Endothelial cell of umbilical vein (primary cell): ENCODE results near the gene MRPL50. TPM values are rescaled to one million over a fixed set of nuclear protein-coding genes. Genes with fewer than 3 reads are reported as not detected.

ENCODE experiments used
- BruUV-seq: library from RNA; stranded (reverse); fragments of 400-500 nt; replicated peaks from 2 replicates; lab custom pipeline; 2021; lab: Mats Ljungman, UMichigan
- CTCF ChIA-PET: fragments of 300-600, 350-600 bp; sonication (Branson Sonifier 250); formaldehyde crosslinking; loops from one replicate; lab custom pipeline; 2021; ENCODE audit warnings: antibody characterized with exemption, inconsistent platforms; lab: Charles Lee
- POLR2A ChIA-PET: fragments of 300-600, 350-600 bp; sonication (Branson Sonifier 250); formaldehyde crosslinking; loops from one replicate; lab custom pipeline; 2021; ENCODE audit warnings: antibody characterized with exemption, inconsistent platforms; lab: Charles Lee
- DNase-seq: peaks from one replicate; pipeline ENCODE4 v3.0.0-alpha.2; 2011; ENCODE audit warnings: low read depth, low spot score
- FAIRE-seq: peaks from 2 replicates; lab custom pipeline; 2011; peaks lifted over from hg19 to GRCh38; lab: Jason Lieb, UNC
- H2AFZ ChIP-seq: 2 replicates; pipeline ENCODE4 v1.6.0; 2012; ENCODE audit warnings: low read depth, low read length, control low read depth, inconsistent platforms
- H3K27ac ChIP-seq: 2 replicates; pipeline ENCODE4 v1.5.1; 2011; ENCODE audit warnings: low read depth, mild to moderate bottlenecking, control low read depth, low read length, moderate library complexity; ENCODE audit not compliant: insufficient read depth
- H3K27me3 ChIP-seq, 2 experiments: 2 replicates each; pipeline versions ENCODE4 v1.6.0 to v1.6.1; 2011; ENCODE audit warnings: low read length in 2 of 2, mixed read lengths in 1 of 2; ENCODE audit not compliant: control insufficient read depth in 2 of 2, insufficient read depth in 2 of 2
- H3K36me3 ChIP-seq, 2 experiments: 2 replicates in 1 of 2; 3 replicates in 1 of 2; pipeline ENCODE4 v1.5.1; 2011; ENCODE audit warnings: low read length in 2 of 2, mild to moderate bottlenecking in 1 of 2, moderate library complexity in 1 of 2; ENCODE audit not compliant: control insufficient read depth in 2 of 2, insufficient read depth in 2 of 2; ENCODE audit errors: extremely low read depth in 1 of 2
- H3K4me1 ChIP-seq: 3 replicates; pipeline ENCODE4 v1.5.1; 2011; ENCODE audit warnings: mild to moderate bottlenecking, low read length; ENCODE audit not compliant: control insufficient read depth, insufficient read depth; ENCODE audit errors: extremely low read depth
- H3K4me2 ChIP-seq: 2 replicates; pipeline ENCODE4 v1.6.1; 2011; ENCODE audit warnings: low read length, control low read depth, mixed read lengths; ENCODE audit not compliant: insufficient read depth
- H3K4me3 ChIP-seq, 3 experiments: fragments of 200-600 bp in 1 of 3; sonication (generic), shearing (Covaris generic) in 1 of 3; replicated peaks in 1 of 3; 2 replicates each; pipeline ENCODE4 v1.5.1; 2011 to 2016; ENCODE audit warnings: control low read depth in 3 of 3, low read length in 3 of 3, mild to moderate bottlenecking in 2 of 3, inconsistent platforms in 1 of 3, low read depth in 1 of 3, moderate library complexity in 1 of 3; ENCODE audit not compliant: insufficient read depth in 1 of 3
- H3K79me2 ChIP-seq: 2 replicates; pipeline ENCODE4 v1.6.0; 2012; ENCODE audit warnings: low read length, inconsistent platforms; ENCODE audit not compliant: control insufficient read depth, insufficient read depth
- H3K9ac ChIP-seq: replicated peaks from 2 replicates; pipeline ENCODE3; 2011; ENCODE audit warnings: low read length, control low read depth; ENCODE audit not compliant: insufficient read depth; ENCODE audit errors: extremely low read depth
- H3K9me1 ChIP-seq: replicated peaks from 3 replicates; pipeline ENCODE4 v1.6.0; 2011; ENCODE audit warnings: mild to moderate bottlenecking, low read length; ENCODE audit not compliant: control insufficient read depth, insufficient read depth; ENCODE audit errors: extremely low read depth
- H3K9me3 ChIP-seq: replicated peaks from 2 replicates; pipeline ENCODE4 v1.5.1; 2012; ENCODE audit warnings: low read length, inconsistent platforms; ENCODE audit not compliant: control insufficient read depth, insufficient read depth
- H4K20me1 ChIP-seq: replicated peaks from 2 replicates; pipeline ENCODE3; 2011; ENCODE audit warnings: mild to moderate bottlenecking, low read length; ENCODE audit not compliant: control insufficient read depth, insufficient read depth; ENCODE audit errors: extremely low read depth
- EZH2 ChIP-seq: IDR thresholded peaks from 2 replicates; pipeline ENCODE4 v1.6.1; 2012; ENCODE audit warnings: borderline replicate concordance, low read depth, mild to moderate bottlenecking, moderate library complexity, low read length, inconsistent platforms; ENCODE audit not compliant: severe bottlenecking
- FOS ChIP-seq: IDR thresholded peaks from 2 replicates; pipeline ENCODE4 v1.6.1; 2011; ENCODE audit warnings: mild to moderate bottlenecking, low read length, moderate library complexity, borderline replicate concordance; ENCODE audit not compliant: insufficient read depth
- GATA2 ChIP-seq: IDR thresholded peaks from 2 replicates; pipeline ENCODE4 v1.7.0; 2011; ENCODE audit warnings: low read depth, mild to moderate bottlenecking, moderate library complexity, mixed read lengths, low read length; ENCODE audit not compliant: insufficient read length, insufficient read depth
- JUN ChIP-seq: IDR thresholded peaks from 2 replicates; pipeline ENCODE4 v1.6.1; 2011; ENCODE audit warnings: borderline replicate concordance, low read depth; ENCODE audit not compliant: insufficient read length, insufficient read depth
- MYC ChIP-seq: IDR thresholded peaks from one replicate; pipeline ENCODE4 v1.6.1; 2011; ENCODE audit warnings: mild to moderate bottlenecking, low read depth, low read length
- POLR2A ChIP-seq: IDR thresholded peaks from 2 replicates; pipeline ENCODE4 v1.6.1; 2012; ENCODE audit warnings: low read depth, mild to moderate bottlenecking, control low read depth, low read length
- POLR2AphosphoS5 ChIP-seq: IDR thresholded peaks from 2 replicates; pipeline ENCODE4 v1.6.1; 2012; ENCODE audit warnings: low read depth, mild to moderate bottlenecking, control low read depth, low read length, moderate library complexity; ENCODE audit not compliant: insufficient read depth
- dilution Hi-C: fragments of 300-500 bp; cut with MboI; formaldehyde crosslinking; loops from one replicate; pipeline ENCODE4 v1.15.0; 2019; ENCODE audit warnings: low sequenced_read_pairs; ENCODE audit not compliant: extremely low pct_ligation_motif_present
- intact Hi-C: fragments of 100-400 bp; cut with micrococcal nuclease; formaldehyde crosslinking; loops from one replicate; pipeline ENCODE4 v1.10.0; 2022
- polyA plus RNA-seq, 4 experiments: library from polyadenylated mRNA; depleted of rRNA in 3 of 4; stranded (reverse) in 3 of 4; unstranded in 1 of 4; fragments of >200 nt; gene quantifications; 2 replicates each; pipeline versions ENCODE4 v1.2.1 to v1.2.3, GENCODE V29; 2011 to 2012; ENCODE audit warnings: missing spikeins in 1 of 4
- total RNA-seq: library from RNA; stranded (reverse); gene quantifications from 2 replicates; pipeline ENCODE4 v1.2.3, GENCODE V29; 2021
- TF ChIP-seq, protein P1 (sequence below): IDR thresholded peaks from 2 replicates; pipeline ENCODE4 v1.6.1; 2011; ENCODE audit not compliant: insufficient read depth, insufficient read length
- TF ChIP-seq, protein P2 (sequence below), 2 donors: IDR thresholded peaks; 1 replicate in 1 of 2; 2 replicates in 1 of 2; pipeline ENCODE4 v1.5.1; 2011; ENCODE audit warnings: low read length in 2 of 2, mild to moderate bottlenecking in 2 of 2, moderate library complexity in 2 of 2, control low read depth in 1 of 2, inconsistent platforms in 1 of 2, low read depth in 1 of 2; ENCODE audit not compliant: insufficient read depth in 1 of 2; ENCODE audit errors: extremely low read depth in 1 of 2

The MRPL50 gene
- total and polyA plus RNA-seq, 2 donors (not counting 3 experiments of a cell fraction or from before 2014, with no cell fraction given): 5.7 to 9.7 TPM

DNA sequence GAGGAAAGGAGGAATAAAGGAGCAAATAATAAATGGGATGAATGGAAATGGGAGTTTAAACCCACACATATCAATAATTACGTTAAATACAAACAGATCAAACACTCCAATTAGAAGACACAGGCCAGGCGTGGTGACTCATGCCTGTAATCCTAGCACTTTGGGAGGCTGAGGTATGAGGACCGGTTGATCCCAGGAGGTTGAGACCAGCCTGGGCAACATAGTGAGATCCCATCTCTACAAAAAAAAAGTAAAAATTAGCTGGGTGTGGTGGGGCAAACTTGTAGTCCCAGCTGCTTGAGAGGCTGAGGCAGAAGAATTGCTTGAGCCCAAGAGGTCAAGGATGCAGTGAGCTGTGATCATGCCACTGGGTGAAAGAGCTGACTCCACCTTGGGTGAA lies 17.3 kb downstream of the MRPL50 start:
- ChIA-PET CTCF (no interaction called here), POLR2A (no interaction called here)
- TF ChIP-seq POLR2A (no peak), POLR2AphosphoS5 (no peak)
- H3K4me1 ChIP-seq: no peaks in the 10 kb centered on the region
- no peak for DNase-seq
- no peak overlapping the region for H2AFZ ChIP-seq
- dilution Hi-C loops (no loop called here), intact Hi-C loops (no loop called here)
- no peak overlapping the region for H3K4me2 ChIP-seq
- H3K27me3 ChIP-seq: no peaks in the 10 kb centered on the region
- H3K4me3 ChIP-seq: no peak overlapping the region
- no TSS peak for BruUV-seq
- H3K9me3 ChIP-seq: no peaks in the 10 kb centered on the region
- no peak overlapping the region for H3K27ac ChIP-seq
- FAIRE-seq: no peak
- no peaks in the 10 kb centered on the region for H3K36me3 ChIP-seq
- H3K9ac ChIP-seq: no peak overlapping the region
- no peaks in the 10 kb centered on the region for H4K20me1 ChIP-seq
- H3K9me1 ChIP-seq: no peaks in the 10 kb centered on the region
- H3K79me2 ChIP-seq: no peaks in the 10 kb centered on the region

DNA sequence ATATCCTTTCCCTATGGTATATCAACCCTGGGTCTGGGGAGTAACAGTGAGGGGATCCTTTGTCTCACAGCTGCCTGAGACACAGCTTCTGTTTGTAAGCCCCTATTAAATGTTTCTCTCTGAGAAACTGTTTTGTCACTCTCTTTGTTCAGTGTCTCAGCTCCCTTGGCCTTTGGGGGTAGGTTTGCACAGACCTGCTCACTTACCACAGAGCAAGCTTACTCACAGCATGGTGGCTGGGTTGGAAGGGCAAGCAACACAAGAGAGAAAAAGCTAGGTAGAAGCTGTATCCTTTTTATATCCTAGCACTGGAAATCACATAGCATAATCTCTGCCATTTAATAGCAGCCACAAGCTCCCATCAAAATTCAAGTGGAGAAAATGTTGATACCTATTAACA lies 18.1 kb downstream of the MRPL50 start:
- H3K79me2 ChIP-seq: no peaks in the 10 kb centered on the region
- no TSS peak for BruUV-seq
- H3K36me3 ChIP-seq: no peaks in the 10 kb centered on the region
- no peaks in the 10 kb centered on the region for H3K4me1 ChIP-seq
- FAIRE-seq (no peak), DNase-seq (no peak)
- H3K4me3 ChIP-seq: no peak overlapping the region
- H3K9me1 ChIP-seq: no peaks in the 10 kb centered on the region
- H3K4me2 ChIP-seq: no peak overlapping the region
- no peaks in the 10 kb centered on the region for H3K27me3 ChIP-seq
- ChIA-PET CTCF (interaction anchor here (1.3 kb wide), 1 partner anchor 8 kb away, joined by 3 read pairs; no protein-coding TSS in a partner anchor), POLR2A (no interaction called here)
- H3K27ac ChIP-seq: no peak overlapping the region
- intact Hi-C loops (no loop called here), dilution Hi-C loops (no loop called here)
- no peak overlapping the region for H3K9ac ChIP-seq
- no peaks in the 10 kb centered on the region for H3K9me3 ChIP-seq
- H4K20me1 ChIP-seq: no peaks in the 10 kb centered on the region
- TF ChIP-seq POLR2AphosphoS5: no peak
- no peak for TF ChIP-seq FOS
- TF ChIP-seq POLR2A: no peak
- no peak for TF ChIP-seq EZH2
- no peak for TF ChIP-seq GATA2
- TF ChIP-seq MYC: no peak
- TF ChIP-seq JUN: no peak
- TF ChIP-seq, protein P1, sequence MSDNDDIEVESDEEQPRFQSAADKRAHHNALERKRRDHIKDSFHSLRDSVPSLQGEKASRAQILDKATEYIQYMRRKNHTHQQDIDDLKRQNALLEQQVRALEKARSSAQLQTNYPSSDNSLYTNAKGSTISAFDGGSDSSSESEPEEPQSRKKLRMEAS: no peak
- TF ChIP-seq, protein P2, sequence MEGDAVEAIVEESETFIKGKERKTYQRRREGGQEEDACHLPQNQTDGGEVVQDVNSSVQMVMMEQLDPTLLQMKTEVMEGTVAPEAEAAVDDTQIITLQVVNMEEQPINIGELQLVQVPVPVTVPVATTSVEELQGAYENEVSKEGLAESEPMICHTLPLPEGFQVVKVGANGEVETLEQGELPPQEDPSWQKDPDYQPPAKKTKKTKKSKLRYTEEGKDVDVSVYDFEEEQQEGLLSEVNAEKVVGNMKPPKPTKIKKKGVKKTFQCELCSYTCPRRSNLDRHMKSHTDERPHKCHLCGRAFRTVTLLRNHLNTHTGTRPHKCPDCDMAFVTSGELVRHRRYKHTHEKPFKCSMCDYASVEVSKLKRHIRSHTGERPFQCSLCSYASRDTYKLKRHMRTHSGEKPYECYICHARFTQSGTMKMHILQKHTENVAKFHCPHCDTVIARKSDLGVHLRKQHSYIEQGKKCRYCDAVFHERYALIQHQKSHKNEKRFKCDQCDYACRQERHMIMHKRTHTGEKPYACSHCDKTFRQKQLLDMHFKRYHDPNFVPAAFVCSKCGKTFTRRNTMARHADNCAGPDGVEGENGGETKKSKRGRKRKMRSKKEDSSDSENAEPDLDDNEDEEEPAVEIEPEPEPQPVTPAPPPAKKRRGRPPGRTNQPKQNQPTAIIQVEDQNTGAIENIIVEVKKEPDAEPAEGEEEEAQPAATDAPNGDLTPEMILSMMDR (IDR thresholded peaks at IDR 0.05; ENCODE audit: extremely low read depth in 1 of 2, insufficient read depth in 1 of 2, low read depth in 1 of 2, low read length in 2 of 2): no peak
- no peak overlapping the region for H2AFZ ChIP-seq
